Measurements from ENCODE around the gene FANCI.
"Not testable (repeated sequence)": the region's sequence is repeated elsewhere in the genome, so short reads cannot be mapped to it uniquely, and the experiment has no call there.

Gene FANCI

DNA sequence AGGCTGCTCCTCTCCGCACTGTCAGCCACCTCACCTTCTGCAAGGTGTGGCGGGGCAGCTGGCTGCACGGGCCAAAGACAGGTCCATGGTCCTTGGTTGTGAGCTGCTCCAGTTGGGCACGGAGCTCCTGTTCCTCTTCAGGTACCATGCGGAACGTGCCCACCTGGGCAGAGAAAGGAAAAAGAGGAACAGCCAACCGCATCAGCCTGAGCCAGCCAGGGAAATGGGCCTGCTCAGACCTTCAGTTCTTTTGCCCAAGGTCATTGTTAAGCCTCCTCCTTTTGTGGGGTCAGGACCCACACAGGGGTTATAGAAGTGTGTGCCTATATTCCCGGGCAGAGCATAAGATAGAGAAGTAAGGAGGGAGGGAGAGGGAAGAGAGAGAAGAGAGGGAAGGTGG, 25.2 kb upstream of the FANCI start:
- in situ Hi-C loops (cut with MboI; ENCODE audit: low sequenced_read_pairs): no loop called here

GRCh38 chr15:89221543-89221942, 22.2 kb upstream of the FANCI start, which contains the start of gene RLBP1:
RLBP1 (minus strand) TSS chr15:89221579; CDS start chr15:89218975, 2,604 bp downstream.
- in situ Hi-C loops (cut with MboI; ENCODE audit: low sequenced_read_pairs): no loop called here

DNA sequence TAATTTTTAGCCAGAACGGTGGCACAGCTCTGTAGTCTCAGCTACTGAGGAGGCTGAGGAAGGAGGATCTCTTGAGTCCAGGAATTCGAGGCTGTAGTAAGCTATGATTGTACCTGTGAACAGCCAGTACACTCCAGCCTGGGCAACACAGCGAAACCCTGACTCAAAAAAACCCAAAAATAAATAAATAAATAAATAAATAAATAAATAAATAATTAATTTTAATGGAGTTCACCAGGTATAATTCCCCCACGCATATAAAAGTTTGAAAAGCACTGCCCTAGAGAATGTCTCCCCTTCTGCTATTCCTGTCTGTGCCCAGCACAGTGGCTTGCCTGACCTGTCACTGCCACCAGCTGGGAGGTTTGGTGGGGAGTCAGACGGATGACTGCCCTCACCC, 18.2 kb upstream of the FANCI start:
- in situ Hi-C loops (cut with MboI; ENCODE audit: low sequenced_read_pairs): no loop called here

GRCh38 chr15:89226359-89227221, 17.2 kb upstream of the FANCI start:
- in situ Hi-C loops (cut with MboI; ENCODE audit: low sequenced_read_pairs): no loop called here

DNA sequence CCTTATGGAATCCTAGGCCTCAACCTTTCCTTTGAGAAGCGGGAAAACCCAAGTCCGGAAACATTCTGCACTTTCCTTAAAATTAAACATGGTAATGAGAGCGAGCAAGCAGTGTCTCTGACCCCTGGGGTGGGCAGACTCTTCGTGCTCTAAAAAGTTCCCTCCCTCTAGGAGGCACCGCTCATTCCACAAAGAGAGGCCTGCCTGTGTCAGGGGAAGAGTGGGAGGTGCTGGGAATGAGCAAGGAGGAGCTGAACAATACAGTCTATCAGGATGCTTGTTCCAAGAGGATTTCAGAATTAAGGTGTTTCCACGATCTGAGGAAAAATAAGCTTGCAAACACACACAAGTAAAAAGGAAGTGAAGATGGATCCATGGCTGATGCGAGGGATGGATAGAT, 16.4 kb upstream of the FANCI start:
- in situ Hi-C loops (cut with MboI; ENCODE audit: low sequenced_read_pairs): no loop called here

DNA sequence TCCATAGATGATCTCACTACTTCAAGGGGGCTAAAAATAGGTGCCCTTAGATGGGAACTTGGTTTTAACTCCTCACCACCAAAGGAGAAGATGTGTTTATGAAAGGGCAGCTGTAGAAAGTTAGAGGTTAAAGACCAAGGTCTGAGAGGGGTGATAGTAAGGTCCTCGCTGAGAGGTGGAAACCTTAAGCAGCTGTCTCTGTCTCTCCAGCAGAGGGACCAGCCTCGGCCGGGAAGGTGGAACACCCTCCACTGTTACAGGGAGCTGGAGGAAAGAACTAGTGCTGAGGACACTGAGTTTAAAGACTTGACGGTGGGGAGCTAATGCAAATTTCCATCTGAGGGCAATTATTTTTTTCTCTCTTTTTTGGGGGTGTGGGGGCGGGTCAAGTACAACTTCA, 13.5 kb upstream of the FANCI start:
- in situ Hi-C loops (cut with MboI; ENCODE audit: low sequenced_read_pairs): no loop called here

- in situ Hi-C loops (cut with MboI; ENCODE audit: low sequenced_read_pairs): no loop called here
These were observed 11.9 kb upstream of the FANCI start for GRCh38 chr15:89231832-89232231.

DNA sequence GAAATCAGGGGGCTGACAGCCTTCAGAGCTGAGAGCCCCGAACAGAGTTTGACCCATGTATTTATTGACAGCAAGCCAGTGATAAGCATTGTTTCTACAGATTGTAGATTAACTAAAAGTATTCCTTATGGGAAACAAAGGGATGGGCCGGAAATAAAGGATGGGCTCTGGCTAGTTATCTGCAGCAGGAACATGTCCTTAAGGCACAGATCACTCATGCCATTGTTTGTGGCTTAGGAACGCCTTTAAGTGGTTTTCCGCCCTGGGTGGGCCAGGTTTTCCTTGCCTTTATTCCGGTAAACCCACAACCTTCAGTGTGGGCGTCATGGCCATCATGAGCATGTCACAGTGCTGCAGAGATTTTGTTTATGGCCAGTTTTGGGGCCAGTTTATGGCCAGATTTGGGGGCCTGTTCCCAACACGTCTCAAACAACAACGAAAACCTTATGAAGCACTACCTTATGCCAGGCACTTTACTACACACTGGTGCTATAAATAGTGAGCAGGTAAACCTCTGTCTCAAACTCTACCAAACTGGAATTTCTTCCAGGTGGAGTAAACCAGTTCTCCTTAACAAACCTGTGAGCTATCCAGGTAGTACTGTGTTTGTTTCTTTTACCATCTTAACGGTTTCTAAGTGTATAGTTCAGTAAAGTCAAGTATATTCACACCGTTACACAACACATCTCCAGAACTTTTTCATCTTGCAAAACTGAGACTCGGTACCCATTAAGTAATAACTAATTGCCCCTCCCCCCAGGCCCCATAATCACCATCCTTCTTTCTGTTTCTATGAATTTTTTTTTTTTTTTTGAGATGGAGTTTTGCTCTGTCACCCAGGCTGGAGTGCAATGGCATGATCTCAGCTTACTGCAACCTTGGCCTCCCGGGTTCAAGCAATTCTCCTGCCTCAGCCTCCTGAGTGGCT, 3.6 kb upstream of the FANCI start:
- in situ Hi-C loops (cut with MboI; ENCODE audit: low sequenced_read_pairs): not testable (repeated sequence)

- in situ Hi-C loops (cut with MboI; ENCODE audit: low sequenced_read_pairs): no loop called here
These were observed 611 bp upstream of the FANCI start for GRCh38 chr15:89243046-89243690.

DNA sequence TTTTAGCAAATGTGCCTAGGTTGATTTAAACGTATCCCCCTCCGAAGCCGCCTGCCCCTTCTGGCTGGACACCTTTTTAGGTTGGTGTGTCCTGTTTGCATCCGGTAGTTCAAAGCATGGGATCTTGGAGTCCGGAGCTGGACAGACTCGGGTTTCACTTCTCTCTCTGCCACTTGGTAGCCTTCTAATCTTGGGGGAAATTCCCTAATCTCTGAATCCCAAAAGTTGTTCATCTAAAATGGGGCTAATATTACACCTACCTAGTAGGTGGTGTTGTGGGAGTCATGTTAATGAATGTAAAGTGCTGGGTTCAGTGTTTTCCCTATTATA, 760 bp downstream of the FANCI start:
- in situ Hi-C loops (cut with MboI; ENCODE audit: low sequenced_read_pairs): no loop called here

DNA sequence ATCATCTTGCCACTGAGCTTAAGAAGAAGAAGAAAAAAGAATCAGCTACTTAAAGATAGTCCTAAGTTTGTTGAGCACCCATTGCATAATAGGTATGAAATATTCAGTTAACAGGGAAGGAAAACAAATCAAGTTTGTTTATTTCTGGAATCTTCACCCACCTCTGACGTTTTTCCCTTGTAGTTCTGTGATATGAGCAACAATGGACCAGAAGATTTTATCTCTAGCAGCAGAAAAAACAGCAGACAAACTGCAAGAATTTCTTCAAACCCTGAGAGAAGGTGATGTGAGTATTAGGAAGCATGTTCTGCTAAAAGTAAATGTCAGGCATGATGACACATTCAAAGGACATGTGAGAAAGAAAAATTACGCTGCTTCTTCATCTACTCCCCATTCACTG, 3.7 kb downstream of the FANCI start:
- in situ Hi-C loops (cut with MboI; ENCODE audit: low sequenced_read_pairs): no loop called here

- in situ Hi-C loops (cut with MboI; ENCODE audit: low sequenced_read_pairs): no loop called here
These were observed 4.8 kb downstream of the FANCI start for GRCh38 chr15:89248584-89248983.

- in situ Hi-C loops (cut with MboI; ENCODE audit: low sequenced_read_pairs): not testable (repeated sequence)
These were observed 6.4 kb downstream of the FANCI start for GRCh38 chr15:89250142-89250541.

DNA sequence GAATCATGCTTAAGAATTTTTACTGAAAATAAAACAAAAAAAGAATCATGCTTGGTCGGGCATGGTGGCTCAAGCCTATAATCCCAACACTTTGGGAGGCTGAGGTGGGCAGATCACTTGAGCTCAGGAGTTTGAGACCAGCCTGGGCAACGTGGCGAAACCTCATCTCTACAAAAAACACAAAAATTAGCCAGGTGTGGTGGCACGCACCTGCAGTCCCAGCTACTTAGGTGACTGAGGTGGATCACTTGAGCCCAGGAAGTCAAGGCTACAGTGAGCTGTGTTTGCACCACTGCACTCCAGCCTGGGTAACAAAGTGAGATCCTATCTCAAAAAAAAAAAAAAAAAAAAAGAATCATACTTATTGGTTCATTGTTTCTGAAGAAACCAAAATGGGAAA, 33.5 kb downstream of the FANCI start:
- in situ Hi-C loops (cut with MboI; ENCODE audit: low sequenced_read_pairs): not testable (repeated sequence)

- in situ Hi-C loops (cut with MboI; ENCODE audit: low sequenced_read_pairs): no loop called here
These were observed 34.5 kb downstream of the FANCI start for GRCh38 chr15:89278307-89278706.

DNA sequence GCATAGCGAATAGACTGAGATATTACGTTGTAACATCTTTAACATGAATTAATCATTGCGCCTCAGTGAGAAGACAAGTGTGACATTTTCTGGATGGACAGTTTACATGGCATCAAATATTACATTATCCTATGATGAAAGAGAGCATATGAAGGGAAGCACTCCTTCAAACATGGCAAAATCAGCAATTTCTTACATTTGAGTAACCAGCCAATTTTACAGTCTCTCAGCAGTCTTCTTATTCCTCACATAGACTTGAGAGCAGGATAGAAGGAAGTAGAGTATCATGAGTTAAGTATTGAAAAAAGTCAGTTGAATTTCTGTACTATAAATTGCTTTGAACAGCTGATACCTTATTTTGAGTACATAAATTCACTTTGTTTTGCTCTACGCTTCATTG, 38.9 kb downstream of the FANCI start:
- in situ Hi-C loops (cut with MboI; ENCODE audit: low sequenced_read_pairs): no loop called here

GRCh38 chr15:89283201-89283600, 39.4 kb downstream of the FANCI start:
- in situ Hi-C loops (cut with MboI; ENCODE audit: low sequenced_read_pairs): no loop called here

GRCh38 chr15:89291934-89292438, 48.2 kb downstream of the FANCI start:
- in situ Hi-C loops (cut with MboI; ENCODE audit: low sequenced_read_pairs): no loop called here

- in situ Hi-C loops (cut with MboI; ENCODE audit: low sequenced_read_pairs): no loop called here
These were observed 49.2 kb downstream of the FANCI start for GRCh38 chr15:89293012-89293411.

GRCh38 chr15:89299896-89300295, 56.1 kb downstream of the FANCI start:
- in situ Hi-C loops (cut with MboI; ENCODE audit: low sequenced_read_pairs): no loop called here

Data from HL-60/S4 (cell line).